ENCODE measurements around the gene TGM6. TPM values are rescaled to one million over a fixed set of nuclear protein-coding genes. Genes with fewer than 3 reads are reported as not detected.

The TGM6 gene
- total RNA-seq, 1 donor from 2014 or later: not detected

- peak overlapping the region; percentile 57 for H3K27ac Mint-ChIP-seq (ENCODE audit: unreplicated experiment)
Measured at GRCh38 chr20:2455771-2456497, 75.2 kb downstream of the TGM6 start.

DNA sequence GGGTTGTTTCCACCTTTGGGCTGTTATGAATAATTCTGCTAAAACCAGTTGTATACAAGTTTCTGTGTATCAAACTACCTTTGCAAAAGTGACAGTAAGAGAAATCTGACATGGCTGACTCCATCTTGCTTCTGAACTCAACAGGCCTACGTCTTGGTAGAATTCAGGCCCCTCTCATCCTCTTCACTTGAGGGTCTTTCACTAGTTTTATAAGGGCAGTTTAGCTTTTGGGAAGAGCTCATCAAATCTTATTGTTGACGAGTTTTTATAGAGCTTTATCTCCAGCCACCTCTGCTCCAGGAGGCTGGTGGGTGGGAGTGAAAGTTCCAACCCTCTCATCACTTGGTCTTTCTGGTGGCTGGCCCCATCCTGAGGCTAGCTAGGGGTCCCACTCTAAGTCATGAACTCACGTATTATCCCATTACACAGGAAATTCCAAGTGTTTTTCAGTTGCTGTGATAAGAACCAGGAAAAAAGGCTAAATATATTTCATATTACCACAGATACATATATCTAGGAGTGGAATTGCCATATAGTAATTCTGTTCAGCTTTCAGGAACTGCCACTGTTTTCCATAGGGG is 78.3 kb downstream of the TGM6 start:
- Mint-ChIP-seq H3K4me3 (ENCODE audit: unreplicated experiment) (no peak overlapping the region), H3K36me3 (ENCODE audit: low read depth) (peaks cover 33% of the 10 kb centered on the region), H3K27me3 (ENCODE audit: low read depth) (no peaks in the 10 kb centered on the region), H3K27ac (ENCODE audit: unreplicated experiment) (no peak overlapping the region), H3K9me3 (ENCODE audit: low read depth) (no peaks in the 10 kb centered on the region), H3K4me1 (ENCODE audit: low read depth) (peaks cover 12% of the 10 kb centered on the region)
- no peak for TF ChIP-seq CTCF (IDR thresholded peaks at IDR 0.05)
- DNase-seq (ENCODE audit: low spot score): no peak

More at GRCh38 chr20:2455771-2456497, 75.2 kb downstream of the TGM6 start:
- no peak for DNase-seq (ENCODE audit: low spot score)
- Mint-ChIP-seq H3K4me1 (ENCODE audit: low read depth) (peaks cover 12% of the 10 kb centered on the region), H3K9me3 (ENCODE audit: low read depth) (no peaks in the 10 kb centered on the region), H3K27me3 (ENCODE audit: low read depth) (no peaks in the 10 kb centered on the region), H3K36me3 (ENCODE audit: low read depth) (peaks cover 9% of the 10 kb centered on the region), H3K4me3 (ENCODE audit: unreplicated experiment) (no peak overlapping the region)
- no peak for TF ChIP-seq CTCF (IDR thresholded peaks at IDR 0.05)

- peaks cover 40% of the 10 kb centered on the region for H3K36me3 Mint-ChIP-seq (ENCODE audit: low read depth)
- H3K9me3 Mint-ChIP-seq (ENCODE audit: low read depth): no peaks in the 10 kb centered on the region
- H3K4me1 Mint-ChIP-seq (ENCODE audit: low read depth): peaks cover 12% of the 10 kb centered on the region
- no peaks in the 10 kb centered on the region for H3K27me3 Mint-ChIP-seq (ENCODE audit: low read depth)
- H3K27ac Mint-ChIP-seq (ENCODE audit: unreplicated experiment): no peak overlapping the region
- no peak for DNase-seq (ENCODE audit: low spot score)
- no peak overlapping the region for H3K4me3 Mint-ChIP-seq (ENCODE audit: unreplicated experiment)
- no peak for TF ChIP-seq CTCF (IDR thresholded peaks at IDR 0.05)
Measured at GRCh38 chr20:2459981-2460751, 79.5 kb downstream of the TGM6 start.

DNA sequence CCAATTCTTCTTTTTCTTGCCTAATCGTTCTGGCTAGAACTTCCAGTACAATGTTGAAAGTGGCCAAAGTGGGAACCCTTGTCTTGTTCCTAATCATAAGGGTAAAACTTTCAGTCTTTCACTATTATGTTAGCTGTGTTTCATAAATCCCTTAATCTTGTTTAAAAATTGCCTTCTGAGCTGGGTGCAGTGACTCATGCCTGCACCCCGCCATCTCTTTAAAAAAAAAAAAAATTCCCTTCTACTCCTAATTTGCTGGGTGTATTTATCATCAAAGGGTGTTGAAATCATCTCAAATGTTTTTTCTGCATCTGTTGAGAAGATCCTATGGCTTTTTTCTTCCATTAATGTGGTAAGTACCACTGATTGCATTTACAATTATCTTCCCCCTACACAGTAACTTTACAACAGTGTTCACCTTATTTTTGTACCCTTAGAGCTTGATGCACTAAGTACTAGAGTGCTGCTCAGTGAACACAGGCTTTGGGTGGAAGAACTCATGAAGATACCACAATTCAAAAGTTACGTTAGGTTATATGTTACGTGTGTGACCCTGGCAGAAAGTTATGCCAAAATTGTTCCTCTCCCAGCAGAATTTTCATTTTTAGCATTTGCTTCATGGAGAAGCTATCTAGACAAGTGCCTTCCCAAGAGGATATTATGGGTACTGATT is 80.2 kb downstream of the TGM6 start:
- DNase-seq (ENCODE audit: low spot score): no peak
- peaks cover 11% of the 10 kb centered on the region for H3K4me1 Mint-ChIP-seq (ENCODE audit: low read depth)
- peaks cover 48% of the 10 kb centered on the region for H3K36me3 Mint-ChIP-seq (ENCODE audit: low read depth)
- H3K27me3 Mint-ChIP-seq (ENCODE audit: low read depth): no peaks in the 10 kb centered on the region
- H3K4me3 Mint-ChIP-seq (ENCODE audit: unreplicated experiment): no peak overlapping the region
- no peak overlapping the region for H3K27ac Mint-ChIP-seq (ENCODE audit: unreplicated experiment)
- no peaks in the 10 kb centered on the region for H3K9me3 Mint-ChIP-seq (ENCODE audit: low read depth)
- TF ChIP-seq CTCF (IDR thresholded peaks at IDR 0.05): no peak

GRCh38 chr20:2462484-2462883 is 81.8 kb downstream of the TGM6 start:
- no peak for TF ChIP-seq CTCF (IDR thresholded peaks at IDR 0.05)
- peaks cover 3% of the 10 kb centered on the region for H3K4me1 Mint-ChIP-seq (ENCODE audit: low read depth)

More at GRCh38 chr20:2462484-2462883, 81.8 kb downstream of the TGM6 start:
- DNase-seq (ENCODE audit: low spot score): no peak
- Mint-ChIP-seq H3K27me3 (ENCODE audit: low read depth) (no peaks in the 10 kb centered on the region), H3K4me3 (ENCODE audit: unreplicated experiment) (no peak overlapping the region), H3K27ac (ENCODE audit: unreplicated experiment) (no peak overlapping the region), H3K36me3 (ENCODE audit: low read depth) (peaks cover 54% of the 10 kb centered on the region), H3K9me3 (ENCODE audit: low read depth) (no peaks in the 10 kb centered on the region)

Measured in chondrocyte (in vitro differentiated cells).